NOMO-1 treated with DMSO at 0.1 percent for 48 hours (cell line): Measurements from ENCODE around the gene ATP11A.

Source experiments
- DNase-seq: peaks from one replicate; lab custom pipeline; 2025; ENCODE audit not compliant: unreplicated experiment; lab: John Stamatoyannopoulos, UW

The ATP11A gene

GRCh38 chr13:112721198-112722104, 31.6 kb downstream of the ATP11A start:
- no peak for DNase-seq

DNA sequence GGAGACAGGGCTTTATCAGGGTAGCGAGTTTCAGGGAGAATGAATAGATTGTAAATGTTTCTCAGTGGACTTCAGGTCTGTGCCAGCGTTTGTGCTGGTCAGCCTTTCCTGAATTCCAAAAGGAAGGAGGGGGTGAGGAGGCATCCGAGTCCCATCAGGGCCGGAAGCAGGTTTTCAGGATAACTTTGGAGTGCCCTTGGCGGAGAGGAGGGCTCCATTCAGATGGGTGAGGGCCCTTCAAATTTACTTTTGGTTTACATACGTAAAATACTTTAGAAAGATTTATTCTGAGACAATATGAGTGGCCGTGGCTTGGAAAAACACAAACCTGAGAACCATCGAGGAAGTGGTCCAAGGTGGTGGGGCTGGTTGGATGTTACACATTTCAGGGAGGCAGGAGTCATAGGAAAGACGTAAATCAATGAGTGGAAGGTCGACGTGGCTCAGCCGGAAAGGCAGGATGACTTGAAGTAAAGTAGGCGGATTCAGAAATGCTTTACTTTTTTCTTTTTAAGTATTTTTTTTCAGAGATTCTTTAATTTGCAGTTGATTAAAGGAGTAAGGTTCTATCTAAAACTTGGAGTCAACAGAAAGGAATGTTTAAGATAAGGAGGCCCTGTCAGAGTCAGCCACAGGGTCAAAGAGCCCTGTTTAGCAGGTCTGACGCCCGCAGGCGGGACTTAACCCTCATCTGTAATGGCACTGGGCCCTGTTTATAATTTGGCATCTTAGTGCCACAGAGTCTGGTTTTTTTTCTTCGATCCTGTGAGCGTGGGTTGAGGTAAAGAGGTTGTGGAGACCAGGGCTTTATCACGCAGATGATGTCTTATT, 32.8 kb downstream of the ATP11A start:
- DNase-seq: no peak

DNA sequence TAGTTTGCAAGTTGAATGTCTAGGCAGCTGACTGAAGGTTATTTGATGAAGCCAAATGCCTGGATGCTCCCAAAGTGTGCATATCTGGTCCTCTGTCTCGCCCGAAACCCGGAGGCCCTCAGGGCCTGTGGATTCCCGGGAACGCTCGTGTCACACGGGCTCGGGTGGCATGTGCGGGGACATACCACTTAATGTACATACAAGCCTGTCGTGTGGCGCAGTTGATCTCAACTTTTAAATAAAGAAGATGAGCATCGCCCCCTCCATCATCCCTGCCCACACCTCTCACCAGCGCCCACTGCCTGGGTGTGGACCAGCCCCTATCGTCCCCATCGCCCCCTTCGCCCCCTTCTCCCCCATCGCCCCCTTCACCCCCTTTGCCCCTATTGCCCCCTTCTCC, 33.9 kb downstream of the ATP11A start:
- no peak for DNase-seq

DNA sequence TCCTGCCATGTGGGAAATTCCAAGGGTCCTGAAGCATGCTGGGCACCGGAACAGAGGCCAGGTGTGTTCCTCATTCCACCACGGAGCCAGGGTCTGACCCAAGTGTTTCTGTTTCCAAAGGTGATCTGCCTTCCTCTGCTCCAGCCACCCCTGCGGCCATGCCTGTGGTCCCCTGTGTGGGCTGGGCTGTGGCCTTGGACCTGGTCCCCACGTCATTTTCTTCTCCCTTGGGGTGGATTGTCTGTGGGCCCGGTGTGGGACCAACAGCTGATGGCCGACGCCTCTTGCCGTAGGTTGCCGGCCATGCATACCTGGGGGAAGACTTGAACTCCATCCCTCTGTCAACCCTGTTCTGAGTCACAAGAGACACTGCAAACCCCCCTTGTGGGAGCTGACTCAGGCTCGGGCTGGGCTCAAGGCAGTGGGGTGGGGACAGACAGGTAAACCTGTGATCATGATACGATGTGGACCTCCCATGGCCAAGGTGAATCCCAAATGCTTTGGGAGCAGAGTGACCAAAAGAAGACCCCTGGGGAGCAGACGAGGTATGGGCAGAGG, 35.0 kb downstream of the ATP11A start:
- DNase-seq: no peak

DNA sequence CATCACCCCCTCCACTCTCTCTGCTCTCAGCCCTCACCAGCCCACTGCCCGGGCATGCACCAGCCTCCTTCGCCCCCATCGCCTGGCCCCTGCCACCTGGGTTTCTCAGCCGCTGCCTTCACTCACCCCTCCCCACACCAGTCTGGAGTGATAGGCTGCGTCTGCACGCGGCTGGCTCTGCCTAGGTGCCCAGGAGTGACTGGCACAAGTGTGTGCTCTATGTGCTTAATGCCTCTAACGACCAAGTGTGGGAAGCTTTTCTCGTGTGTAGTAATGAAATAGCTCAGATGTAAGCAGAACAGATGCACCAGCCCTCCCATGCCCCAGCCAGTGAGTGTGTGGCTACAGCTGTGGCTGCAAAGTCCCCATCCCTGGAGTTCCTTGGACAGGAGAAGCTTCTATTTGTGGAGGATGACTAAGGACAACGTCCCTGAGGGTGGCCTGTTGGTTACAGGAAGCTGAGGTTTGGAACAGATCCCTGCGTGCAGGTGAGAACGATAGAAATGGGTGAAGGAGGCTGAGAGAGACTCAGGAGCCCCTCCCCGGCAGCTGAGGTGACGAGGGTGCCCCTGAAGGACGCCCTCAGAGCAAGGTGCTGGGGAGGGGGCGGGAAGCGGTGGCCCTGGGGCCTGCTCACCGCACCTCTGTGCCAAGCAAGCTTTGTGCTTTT, 35.6 kb downstream of the ATP11A start:
- DNase-seq: no peak

DNA sequence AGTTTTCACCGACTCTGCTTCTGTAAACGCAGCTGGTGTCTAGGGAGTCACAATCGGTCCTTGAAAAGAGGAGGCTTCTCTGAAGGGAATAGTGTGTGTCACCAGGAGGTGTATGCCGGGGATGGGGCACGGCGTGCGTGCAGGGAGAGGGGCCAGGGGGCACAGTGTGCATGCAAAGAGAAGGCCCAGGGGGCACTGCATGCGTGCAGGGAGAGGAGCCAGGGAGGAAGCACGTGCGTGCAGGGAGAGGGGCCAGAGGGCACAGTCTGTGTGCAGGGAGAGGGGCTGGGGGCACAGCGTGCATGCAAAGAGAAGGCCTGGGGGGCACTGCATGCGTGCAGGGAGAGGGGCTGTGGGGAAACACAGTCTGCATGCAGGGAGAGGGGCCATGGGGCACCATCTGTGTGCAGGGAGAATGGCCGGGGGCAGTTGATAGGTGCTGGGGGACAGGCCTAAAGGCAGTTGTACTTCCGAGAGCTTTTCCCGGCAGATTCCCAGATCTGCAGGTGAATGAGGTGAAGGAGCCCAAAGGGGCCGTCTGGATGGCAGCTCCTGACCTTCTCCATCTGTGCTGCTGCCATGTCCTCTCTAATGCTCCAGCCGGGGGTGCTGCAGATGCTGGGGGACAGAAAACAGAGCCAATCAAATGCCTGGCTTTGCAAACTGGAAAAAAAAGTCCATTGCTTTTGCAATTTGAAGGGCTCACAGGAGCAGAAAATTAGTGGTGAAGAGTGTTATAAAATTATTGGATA, 36.4 kb downstream of the ATP11A start:
- DNase-seq: no peak

GRCh38 chr13:112727581-112727980, 37.7 kb downstream of the ATP11A start:
- no peak for DNase-seq

- DNase-seq: no peak
Measured at GRCh38 chr13:112728375-112729126, 38.7 kb downstream of the ATP11A start.

- no peak for DNase-seq
Measured at GRCh38 chr13:112729408-112729807, 39.6 kb downstream of the ATP11A start.

- DNase-seq: no peak
Measured at GRCh38 chr13:112730157-112730671, 40.4 kb downstream of the ATP11A start.

GRCh38 chr13:112731667-112732616, 42.1 kb downstream of the ATP11A start:
- DNase-seq: no peak

GRCh38 chr13:112732679-112733078, 42.8 kb downstream of the ATP11A start:
- DNase-seq: no peak

GRCh38 chr13:112733112-112733511, 43.3 kb downstream of the ATP11A start:
- no peak for DNase-seq

DNA sequence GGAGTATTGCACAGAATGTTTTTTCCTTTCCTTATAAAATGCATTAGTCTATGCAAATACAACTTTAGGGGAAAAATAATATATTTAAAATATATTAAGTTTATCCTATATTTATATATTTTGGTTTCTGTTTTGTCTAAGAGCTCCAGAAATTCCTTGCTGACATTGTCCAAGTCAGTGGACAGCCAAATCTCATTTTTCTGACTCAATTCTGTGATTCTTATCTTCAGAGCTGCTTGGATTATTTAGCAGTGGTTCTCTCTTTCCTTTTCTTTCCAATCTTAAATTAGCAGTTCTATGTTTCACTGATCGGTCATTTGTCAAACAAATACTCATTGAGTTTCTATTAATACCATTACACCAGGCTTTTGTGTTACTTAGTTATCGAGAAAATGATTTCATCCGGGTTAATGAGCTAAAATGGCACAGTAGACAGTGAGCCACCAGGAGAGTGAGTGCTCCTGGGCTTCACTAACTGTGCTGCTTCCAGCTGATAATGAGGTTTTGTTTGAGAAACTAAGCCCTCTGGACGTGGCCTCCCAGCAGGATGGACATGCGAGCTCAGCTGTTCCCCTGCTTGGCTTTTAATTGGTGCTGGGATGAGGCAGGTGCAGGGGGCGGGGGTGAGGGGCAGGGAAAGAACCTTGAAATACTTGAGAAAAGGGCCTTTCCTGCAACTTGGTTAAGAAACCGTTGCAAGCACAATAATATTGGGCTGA, 44.0 kb downstream of the ATP11A start:
- no peak for DNase-seq

DNA sequence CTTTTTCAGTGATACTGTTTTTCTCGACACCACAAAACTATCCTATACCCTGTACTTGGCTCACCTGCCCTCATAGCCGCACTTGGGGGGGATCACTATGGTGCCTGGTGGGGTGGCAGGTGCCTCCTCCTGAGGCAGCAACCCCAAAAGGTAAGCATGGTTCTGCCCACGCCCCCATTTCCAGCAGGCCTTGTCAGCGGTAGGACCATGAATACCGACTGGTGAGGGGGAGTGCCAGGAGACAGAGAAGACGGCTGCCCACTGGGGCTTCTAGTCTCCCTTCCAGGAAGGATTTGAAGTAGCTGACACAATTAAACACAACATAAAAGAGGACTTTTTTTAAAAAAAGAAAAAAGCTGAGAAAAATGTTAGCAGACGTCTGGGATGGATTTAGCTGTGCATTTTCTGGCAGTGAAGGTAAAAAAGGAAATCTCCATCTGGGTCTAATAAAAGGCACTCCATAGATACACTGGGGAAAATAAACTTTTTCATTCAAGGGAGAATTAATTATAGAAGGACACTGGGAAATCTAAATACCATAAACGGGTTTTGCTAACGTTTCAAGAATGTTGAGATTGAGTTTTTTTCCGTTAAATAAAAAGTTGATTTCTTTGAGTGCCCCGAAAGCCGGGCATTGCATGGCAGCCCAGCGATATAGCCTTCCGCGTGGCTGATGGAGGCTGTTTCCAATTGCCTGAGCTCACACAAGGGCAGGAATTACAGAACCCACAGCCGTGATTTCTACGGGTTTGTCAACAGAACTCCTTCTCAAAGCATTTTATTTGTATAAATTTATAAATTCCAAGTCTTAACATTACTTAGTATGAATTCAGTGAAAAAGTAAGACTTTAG, 45.1 kb downstream of the ATP11A start:
- DNase-seq: no peak

DNA sequence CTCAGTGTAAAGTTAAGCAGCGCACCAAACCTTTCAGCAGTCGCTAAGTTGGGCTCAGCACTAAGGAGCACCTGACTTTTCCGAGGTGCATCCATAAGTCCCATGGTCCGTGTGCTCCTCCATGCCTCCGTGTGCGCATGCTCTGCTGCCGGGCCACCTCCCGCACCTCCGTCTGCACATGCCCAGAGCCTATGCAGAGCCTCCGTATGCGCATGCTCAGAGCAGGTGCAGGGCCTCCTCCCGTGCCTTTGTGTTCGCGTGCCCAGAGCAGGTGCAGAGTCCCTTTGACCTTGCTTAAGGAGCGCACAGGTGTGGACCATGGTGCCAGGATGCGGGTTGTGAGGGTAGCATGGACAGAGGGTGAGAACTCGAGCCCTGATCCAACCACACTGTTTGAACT, 46.0 kb downstream of the ATP11A start:
- no peak for DNase-seq

DNA sequence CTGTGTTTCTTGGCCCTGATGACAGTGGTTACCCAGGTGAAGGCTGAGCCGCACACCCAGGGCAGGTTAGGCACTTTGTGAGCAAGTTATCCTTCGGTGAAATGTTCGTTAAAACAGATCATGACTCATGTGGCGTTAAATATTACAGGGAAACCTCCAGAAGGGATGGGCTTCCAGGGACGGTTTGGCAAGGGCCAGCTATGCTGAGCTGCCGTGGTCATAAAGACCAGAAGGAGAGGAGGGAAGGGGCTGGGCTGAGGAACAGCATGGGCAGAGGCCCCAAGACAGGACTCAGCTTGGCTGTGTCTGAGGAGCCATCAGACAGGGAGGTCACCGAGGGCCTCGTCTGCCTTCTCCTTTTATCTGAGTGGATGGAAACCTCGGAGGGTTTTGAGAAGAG, 47.5 kb downstream of the ATP11A start:
- DNase-seq: no peak
